HEK293 (cell line): Measurements from ENCODE around the gene MRPL21.

Source experiments
- AEBP2 ChIP-seq: fragments of 450-650 bp; formaldehyde crosslinking; IDR thresholded peaks from 2 replicates; pipeline ENCODE4 v1.5.1; 2016; ENCODE audit warnings: missing biosample characterization, missing genetic modification characterization, borderline replicate concordance
- EGR2 ChIP-seq: fragments of 450-650 bp; formaldehyde crosslinking; IDR thresholded peaks from 2 replicates; pipeline ENCODE4 v1.5.1; 2016; ENCODE audit warnings: low read depth, missing biosample characterization, missing genetic modification characterization
- FEZF1 ChIP-seq: fragments of 450-650 bp; formaldehyde crosslinking; IDR thresholded peaks from 2 replicates; pipeline ENCODE4 v1.5.1; 2016; ENCODE audit warnings: missing biosample characterization, missing genetic modification characterization
- HOXD13 ChIP-seq: sonication (generic); formaldehyde crosslinking; IDR thresholded peaks from 2 replicates; pipeline ENCODE4 v1.8.0; 2022; ENCODE audit warnings: missing genetic modification reagents, borderline replicate concordance
- KLF9 ChIP-seq: fragments of 450-650 bp; formaldehyde crosslinking; IDR thresholded peaks from 2 replicates; pipeline ENCODE4 v1.5.1; 2016; ENCODE audit warnings: missing biosample characterization, missing genetic modification characterization, low read depth
- MEIS1 ChIP-seq: sonication (generic); formaldehyde crosslinking; IDR thresholded peaks from 2 replicates; pipeline ENCODE4 v1.8.1; 2022; ENCODE audit warnings: missing genetic modification reagents, mild to moderate bottlenecking, borderline replicate concordance
- PRDM4 ChIP-seq: fragments of 450-650 bp; formaldehyde crosslinking; IDR thresholded peaks from 2 replicates; pipeline ENCODE4 v1.5.1; 2017; ENCODE audit warnings: missing biosample characterization, missing genetic modification characterization
- SETDB1 ChIP-seq: IDR thresholded peaks from one replicate; pipeline ENCODE4 v1.6.1; 2017; ENCODE audit warnings: mild to moderate bottlenecking, low read length, moderate library complexity, mixed read lengths; ENCODE audit not compliant: insufficient read length
- ZBTB10 ChIP-seq: fragments of 450-650 bp; formaldehyde crosslinking; IDR thresholded peaks from 2 replicates; pipeline ENCODE4 v1.5.1; 2016; ENCODE audit warnings: missing biosample characterization, missing genetic modification characterization
- ZBTB8A ChIP-seq: fragments of 450-650 bp; formaldehyde crosslinking; IDR thresholded peaks from 2 replicates; pipeline ENCODE4 v1.5.1; 2016; ENCODE audit warnings: missing biosample characterization, missing genetic modification characterization
- ZFHX2 ChIP-seq: fragments of 450-650 bp; formaldehyde crosslinking; conservative IDR thresholded peaks from 2 replicates; pipeline ENCODE4 v1.5.1; 2016; ENCODE audit warnings: missing biosample characterization, missing genetic modification characterization
- ZNF10 ChIP-seq: fragments of 450-650 bp; formaldehyde crosslinking; IDR thresholded peaks from 2 replicates; pipeline ENCODE4 v1.5.1; 2017; ENCODE audit warnings: missing biosample characterization, missing genetic modification characterization
- ZNF121 ChIP-seq: fragments of 450-650 bp; formaldehyde crosslinking; IDR thresholded peaks from 2 replicates; pipeline ENCODE4 v1.5.1; 2016; ENCODE audit warnings: missing biosample characterization, missing genetic modification characterization
- ZNF132 ChIP-seq: fragments of 450-650 bp; formaldehyde crosslinking; IDR thresholded peaks from 2 replicates; pipeline ENCODE4 v1.5.1; 2017; ENCODE audit warnings: missing biosample characterization, missing genetic modification characterization, borderline replicate concordance
- ZNF148 ChIP-seq: fragments of 450-650 bp; formaldehyde crosslinking; IDR thresholded peaks from 2 replicates; pipeline ENCODE4 v1.5.0; 2017; ENCODE audit warnings: missing biosample characterization, missing genetic modification characterization, borderline replicate concordance
- ZNF155 ChIP-seq: fragments of 450-650 bp; formaldehyde crosslinking; IDR thresholded peaks from 2 replicates; pipeline ENCODE4 v1.5.1; 2016; ENCODE audit warnings: missing biosample characterization, missing genetic modification characterization
- ZNF16 ChIP-seq: fragments of 450-650 bp; formaldehyde crosslinking; IDR thresholded peaks from 2 replicates; pipeline ENCODE4 v1.5.1; 2016; ENCODE audit warnings: low read depth, missing biosample characterization, missing genetic modification characterization
- ZNF175 ChIP-seq: fragments of 450-650 bp; formaldehyde crosslinking; IDR thresholded peaks from 2 replicates; pipeline ENCODE4 v1.5.1; 2016; ENCODE audit warnings: missing biosample characterization, missing genetic modification characterization
- ZNF23 ChIP-seq: fragments of 450-650 bp; formaldehyde crosslinking; IDR thresholded peaks from 2 replicates; pipeline ENCODE4 v1.5.1; 2016; ENCODE audit warnings: missing biosample characterization, missing genetic modification characterization, borderline replicate concordance
- ZNF239 ChIP-seq: fragments of 450-650 bp; formaldehyde crosslinking; IDR thresholded peaks from 2 replicates; pipeline ENCODE4 v1.5.1; 2016; ENCODE audit warnings: missing biosample characterization, missing genetic modification characterization
- ZNF266 ChIP-seq: fragments of 450-650 bp; formaldehyde crosslinking; IDR thresholded peaks from 2 replicates; pipeline ENCODE4 v1.5.1; 2016; ENCODE audit warnings: missing biosample characterization, missing genetic modification characterization, low read depth
- ZNF335 ChIP-seq: fragments of 450-650 bp; formaldehyde crosslinking; conservative IDR thresholded peaks from 2 replicates; pipeline ENCODE4 v1.5.1; 2016; ENCODE audit warnings: missing biosample characterization, missing genetic modification characterization
- ZNF416 ChIP-seq: fragments of 450-650 bp; formaldehyde crosslinking; IDR thresholded peaks from 2 replicates; pipeline ENCODE4 v1.5.1; 2016; ENCODE audit warnings: missing biosample characterization, missing genetic modification characterization
- ZNF555 ChIP-seq: fragments of 450-650 bp; formaldehyde crosslinking; conservative IDR thresholded peaks from 2 replicates; pipeline ENCODE4 v1.5.1; 2017; ENCODE audit warnings: missing biosample characterization, mild to moderate bottlenecking, missing genetic modification characterization, inconsistent platforms
- ZNF585B ChIP-seq: fragments of 450-650 bp; formaldehyde crosslinking; IDR thresholded peaks from 2 replicates; pipeline ENCODE4 v1.5.1; 2016; ENCODE audit warnings: missing biosample characterization, missing genetic modification characterization
- ZNF600 ChIP-seq: fragments of 450-650 bp; formaldehyde crosslinking; IDR thresholded peaks from 2 replicates; pipeline ENCODE4 v1.5.1; 2016; ENCODE audit warnings: missing biosample characterization, missing genetic modification characterization
- ZNF654 ChIP-seq: fragments of 450-650 bp; formaldehyde crosslinking; IDR thresholded peaks from 2 replicates; pipeline ENCODE4 v1.5.1; 2016; ENCODE audit warnings: low read depth, missing biosample characterization, missing genetic modification characterization
- ZNF658 ChIP-seq: fragments of 450-650 bp; formaldehyde crosslinking; IDR thresholded peaks from 2 replicates; pipeline ENCODE4; 2016; ENCODE audit warnings: missing biosample characterization, missing genetic modification characterization
- ZNF701 ChIP-seq: fragments of 450-650 bp; formaldehyde crosslinking; IDR thresholded peaks from 2 replicates; pipeline ENCODE4 v1.5.1; 2016; ENCODE audit warnings: missing biosample characterization, missing genetic modification characterization
- ZNF76 ChIP-seq: fragments of 450-650 bp; formaldehyde crosslinking; IDR thresholded peaks from 2 replicates; pipeline ENCODE4; 2016; ENCODE audit warnings: low read depth, missing biosample characterization, missing genetic modification characterization, borderline replicate concordance
- ZSCAN23 ChIP-seq: fragments of 450-650 bp; formaldehyde crosslinking; IDR thresholded peaks from 2 replicates; pipeline ENCODE4 v1.5.1; 2016; ENCODE audit warnings: missing biosample characterization, missing genetic modification characterization

The MRPL21 gene

GRCh38 chr11:68903288-68904247 is at the start of gene MRPL21, which contains the start of gene IGHMBP2 (continued):
- TF ChIP-seq ZNF148 (tag by site-specific recombination) (0 out of 2 replicates have a peak, but pooled peaks have one; percentile 51), EGR2 (no peak), ZNF266 (no peak), ZNF658 (tag by site-specific recombination) (no peak), MEIS1 (CRISPR knock-in tag) (no peak), ZNF121 (peak; percentile 53; the same call in 1 of the 2 replicates), ZNF701 (no peak), ZNF23 (tag by site-specific recombination) (no peak), ZNF175 (tag by site-specific recombination) (no peak), ZNF16 (no peak), ZNF155 (tag by site-specific recombination) (no peak), ZNF335 (tag by site-specific recombination) (no peak), FEZF1 (no peak), ZNF239 (0 out of 2 replicates have a peak, but pooled peaks have one; percentile 49), ZNF416 (no peak), ZNF654 (tag by site-specific recombination) (no peak), ZNF76 (tag by site-specific recombination) (peak; percentile 83), ZNF555 (tag by site-specific recombination) (no peak), ZNF10 (tag by site-specific recombination) (peak; percentile 61; the same call in 1 of the 2 replicates), ZBTB10 (no peak), ZSCAN23 (tag by site-specific recombination) (peak; percentile 20; the same call in 1 of the 2 replicates), SETDB1 (no peak), ZBTB8A (peak; percentile 34; the same call in 1 of the 2 replicates), ZNF132 (tag by site-specific recombination) (no peak), HOXD13 (no peak), KLF9 (tag by site-specific recombination) (no peak), PRDM4 (tag by site-specific recombination) (peak; percentile 90), ZFHX2 (tag by site-specific recombination) (no peak), AEBP2 (tag by site-specific recombination) (no peak), ZNF585B (tag by site-specific recombination) (no peak), ZNF600 (tag by site-specific recombination) (peak; percentile 64)
